Cardiac fibroblast (primary cell): ENCODE measurements around the gene ZNF653.
A peak's percentile ranks its signal among the peaks of the same experiment; 100 is the strongest.

ENCODE experiments used
- DNase-seq, 2 donors: peaks; one replicate each; pipeline versions ENCODE4 v3.0.0 to v3.0.0-alpha.2; 2010; ENCODE audit warnings: low read depth in 2 of 2
- H3K4me3 ChIP-seq, 2 donors: replicated peaks in 1 of 2; 1 replicate in 1 of 2; 2 replicates in 1 of 2; pipeline ENCODE4 v1.5.1; 2011; ENCODE audit warnings: low read depth in 2 of 2, low read length in 2 of 2, mild to moderate bottlenecking in 2 of 2, moderate library complexity in 1 of 2
- CTCF ChIP-seq: IDR thresholded peaks from one replicate; pipeline ENCODE4 v1.5.1; 2011; ENCODE audit warnings: low read depth, mild to moderate bottlenecking, low read length, inconsistent platforms

ZNF653 gene

GRCh38 chr19:11504502-11505031, 1.1 kb downstream of the ZNF653 start:
- H3K4me3 ChIP-seq: peak overlapping the region; percentile 46 to 70

GRCh38 chr19:11499890-11500420, 5.7 kb downstream of the ZNF653 start:
- TF ChIP-seq CTCF: no peak
- DNase-seq: no peak
- H3K4me3 ChIP-seq: no peak overlapping the region

More at GRCh38 chr19:11504502-11505031, 1.1 kb downstream of the ZNF653 start:
- no peak for DNase-seq
- no peak for TF ChIP-seq CTCF

GRCh38 chr19:11499220-11499726, 6.4 kb downstream of the ZNF653 start:
- no peak for TF ChIP-seq CTCF
- no peak for DNase-seq
- H3K4me3 ChIP-seq: no peak overlapping the region

- H3K4me3 ChIP-seq: no peak overlapping the region
- peak; percentile 85 to 93 for DNase-seq
- peak; percentile 88 for TF ChIP-seq CTCF
Observed at GRCh38 chr19:11496391-11497163, 9.1 kb downstream of the ZNF653 start.

- TF ChIP-seq CTCF: no peak
- H3K4me3 ChIP-seq: no peak overlapping the region
- DNase-seq: no peak
Observed at GRCh38 chr19:11495885-11496284, 9.8 kb downstream of the ZNF653 start.

- no peak overlapping the region for H3K4me3 ChIP-seq
- no peak for TF ChIP-seq CTCF
- DNase-seq: no peak
Observed at GRCh38 chr19:11495481-11495880, 10.2 kb downstream of the ZNF653 start.
